Dermis blood vessel endothelial cell (primary cell): ENCODE results near the gene SLCO4A1. TPM values are rescaled to one million over a fixed set of nuclear protein-coding genes. Genes with fewer than 3 reads are reported as not detected.

ENCODE experiments used
- DNase-seq: peaks from one replicate; pipeline ENCODE4 v3.0.0; 2010
- total RNA-seq: library from RNA; depleted of rRNA; stranded (reverse); fragments of >200 nt; gene quantifications from 2 replicates; pipeline ENCODE4 v1.2.3, GENCODE V29; 2014

The SLCO4A1 gene
- total RNA-seq, 1 donor from 2014 or later = 4.8 TPM

GRCh38 chr20:62718546-62718945 is 76.2 kb downstream of the SLCO4A1 start:
- DNase-seq = no peak

- no peak for DNase-seq
Measured at GRCh38 chr20:62719250-62719935, 77.1 kb downstream of the SLCO4A1 start.

Other genes with a start within 250 kb of the SLCO4A1 start
- 0.85 and 1.9 TPM in 2 replicates for gene CABLES2, start 235.2 kb upstream of the SLCO4A1 start, total RNA-seq
- gene RBBP8NL, start 215.0 kb upstream of the SLCO4A1 start, total RNA-seq = not detected in 2 replicates
- gene GATA5, start 166.5 kb upstream of the SLCO4A1 start, total RNA-seq = not detected in 2 replicates
- 0.05 TPM in 1 of 2 replicates, not detected in the other for gene NTSR1, start 66.3 kb downstream of the SLCO4A1 start, total RNA-seq
- 18.5 and 19.5 TPM in 2 replicates for gene MRGBP, start 154.0 kb downstream of the SLCO4A1 start, total RNA-seq
- gene OGFR, start 162.3 kb downstream of the SLCO4A1 start, total RNA-seq = 48.8 and 58.4 TPM in 2 replicates
- 1.3 and 1.9 TPM in 2 replicates for gene COL9A3, start 174.5 kb downstream of the SLCO4A1 start, total RNA-seq
- 14.1 and 14.8 TPM in 2 replicates for gene TCFL5, start 219.3 kb downstream of the SLCO4A1 start, total RNA-seq